Measurements from ENCODE around the gene VWF. TPM values are rescaled to one million over a fixed set of nuclear protein-coding genes. Genes with fewer than 3 reads are reported as not detected.

The VWF gene
- total and polyA plus RNA-seq, 2 experiments from 2014 or later = 0.42 to 0.56 TPM

- no peaks in the 10 kb centered on the region; the same call in 1 of the 2 replicates for H3K4me1 ChIP-seq (ENCODE audit: insufficient read depth)
- DNase-seq (ENCODE audit: low spot score) (no peak), ATAC-seq (no peak)
- no peaks in the 10 kb centered on the region for H3K9me2 ChIP-seq (ENCODE audit: insufficient read depth)
- no peak overlapping the region for H3K27ac ChIP-seq (ENCODE audit: low read depth)
- Mint-ChIP-seq H3K27ac (no peak overlapping the region), H3K4me3 (no peak overlapping the region; the same call in 2 of the 3 replicates), H3K36me3 (ENCODE audit: low read depth) (no peaks in the 10 kb centered on the region), H3K9me3 (no peaks in the 10 kb centered on the region), H3K27me3 (ENCODE audit: insufficient read depth, low read depth, poor library complexity) (no peaks in the 10 kb centered on the region), H3K4me1 (peaks cover 14% of the 10 kb centered on the region)
- no peaks in the 10 kb centered on the region for H3K79me2 ChIP-seq (replicated peaks; ENCODE audit: insufficient read depth)
- no peak for TF ChIP-seq CREB1 (CRISPR knock-in tag; IDR thresholded peaks at IDR 0.05; ENCODE audit: low read depth)
- TF ChIP-seq STAT1 (IDR thresholded peaks at IDR 0.05; ENCODE audit: unreplicated experiment) = no peak
- TF ChIP-seq ZNF331 (CRISPR knock-in tag; IDR thresholded peaks at IDR 0.05; ENCODE audit: low read depth) = no peak
- no peak for TF ChIP-seq ZNF462 (CRISPR knock-in tag; IDR thresholded peaks at IDR 0.05)
- no peak for TF ChIP-seq ETS1 (IDR thresholded peaks at IDR 0.05)
- no peak for TF ChIP-seq POLR2AphosphoS5 (IDR thresholded peaks at IDR 0.05; ENCODE audit: low read depth)
- TF ChIP-seq EZH2phosphoT487 (IDR thresholded peaks at IDR 0.05; ENCODE audit: unreplicated experiment) = no peak
- TF ChIP-seq JUNB (IDR thresholded peaks at IDR 0.05; ENCODE audit: unreplicated experiment) = no peak
- no peak for TF ChIP-seq ZNF114 (CRISPR knock-in tag; IDR thresholded peaks at IDR 0.05)
- no peaks in the 10 kb centered on the region for H3K27me3 ChIP-seq (ENCODE audit: insufficient read depth)
- no peak overlapping the region for H3K4me3 ChIP-seq
- no peaks in the 10 kb centered on the region for H3F3A ChIP-seq (replicated peaks; ENCODE audit: low read depth)
- no peaks in the 10 kb centered on the region for H3K36me3 ChIP-seq (ENCODE audit: insufficient read depth)
- H4K20me1 ChIP-seq (replicated peaks; ENCODE audit: insufficient read depth) = no peaks in the 10 kb centered on the region
- H3K4me2 ChIP-seq = no peak overlapping the region
- no peak overlapping the region for H2AFZ ChIP-seq
Observed at GRCh38 chr12:6068227-6068626, 56.2 kb downstream of the VWF start.
